Measurements from ENCODE around the gene USP17L11.
"Not testable (repeated sequence)": the region's sequence is repeated elsewhere in the genome, so short reads cannot be mapped to it uniquely, and the experiment has no call there.

GRCh38 chr4:9262572-9262971 lies 47.4 kb downstream of the USP17L11 start, which contains the start of gene USP17L21:
- not testable (repeated sequence) for TF ChIP-seq CTCF, POLR2A (IDR thresholded peaks at IDR 0.05)

Measured in adrenal gland (tissue), 5 donors.